Dermis microvascular lymphatic vessel endothelial cell (primary cell): ENCODE results near the gene TYMS. TPM values are rescaled to one million over a fixed set of nuclear protein-coding genes. Genes with fewer than 3 reads are reported as not detected.

Experiments used
- DNase-seq, 2 donors: peaks; one replicate each; pipeline versions ENCODE4 v3.0.0 to v3.0.0-alpha.2; 2010; ENCODE audit warnings: low read depth in 2 of 2
- total RNA-seq: library from RNA; depleted of rRNA; stranded (reverse); fragments of >200 nt; gene quantifications from 2 replicates; pipeline ENCODE4 v1.2.1, GENCODE V29; 2014

TYMS gene
- total RNA-seq, 1 donor from 2014 or later: 33.8 TPM

- no peak for DNase-seq
Measured at GRCh38 chr18:644395-645004, 13.0 kb upstream of the TYMS start.

- peak in 1 of 2 donors; percentile 6 for DNase-seq
Measured at GRCh38 chr18:647304-647703, 10.1 kb upstream of the TYMS start.

DNA sequence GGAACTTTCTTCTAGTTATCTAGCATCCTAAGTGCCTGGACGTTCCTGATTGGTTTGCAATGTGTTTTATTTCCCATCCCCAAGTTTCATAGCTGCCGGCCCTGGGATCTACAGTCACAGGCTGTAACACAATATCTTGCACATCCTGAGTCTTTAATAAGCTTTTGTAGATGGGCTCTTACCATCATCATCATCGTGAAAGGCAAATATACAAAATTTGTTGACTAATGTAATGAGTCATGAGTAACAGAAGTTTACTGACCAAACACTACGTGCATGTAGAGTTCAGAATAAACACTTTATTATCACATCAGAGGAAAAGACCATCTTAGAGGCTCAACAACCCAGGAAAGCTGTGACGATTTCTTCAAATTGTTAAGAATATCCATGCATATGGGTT is 8.1 kb upstream of the TYMS start:
- DNase-seq: no peak

GRCh38 chr18:650428-650858 is 7.0 kb upstream of the TYMS start:
- no peak for DNase-seq

GRCh38 chr18:652131-652530 is 5.3 kb upstream of the TYMS start:
- DNase-seq: no peak

DNA sequence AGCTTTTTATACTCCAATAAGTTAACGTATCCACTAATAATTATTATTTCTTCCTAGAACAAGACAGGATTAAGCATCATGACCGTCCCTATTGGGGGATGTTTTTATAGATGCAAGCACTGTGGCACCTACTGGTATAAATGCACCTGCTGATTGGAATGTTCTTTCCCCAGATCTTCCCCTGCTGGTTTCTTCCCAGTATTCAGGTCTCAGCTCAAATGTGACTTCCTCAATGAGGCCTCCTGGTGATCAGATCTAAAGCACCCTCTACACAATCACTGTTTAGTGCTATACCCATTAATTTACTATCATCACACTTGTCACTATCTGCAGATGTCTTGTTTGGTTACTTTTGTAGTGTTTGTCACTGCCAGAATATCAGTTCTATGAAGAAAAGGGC is 3.9 kb upstream of the TYMS start:
- no peak for DNase-seq

DNA sequence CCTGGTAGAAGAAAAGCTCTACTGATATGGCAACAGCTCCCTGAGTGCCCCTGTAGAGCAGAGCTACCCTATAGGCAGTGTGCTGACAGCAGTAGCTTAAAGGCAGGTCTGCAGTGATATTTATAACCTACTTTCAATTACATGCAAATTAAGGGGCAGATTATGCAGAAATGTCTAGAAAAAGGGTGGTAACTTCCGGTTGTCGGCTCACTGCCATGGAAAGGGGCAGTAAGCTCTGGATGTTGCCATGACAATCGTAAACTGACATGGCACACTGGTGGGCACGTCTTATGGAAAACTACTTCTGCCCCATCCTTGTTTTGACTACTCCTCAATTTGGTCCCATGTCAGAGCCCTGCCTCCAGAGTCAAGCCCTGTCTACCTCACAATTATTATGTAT is 2.9 kb upstream of the TYMS start:
- no peak for DNase-seq

DNA sequence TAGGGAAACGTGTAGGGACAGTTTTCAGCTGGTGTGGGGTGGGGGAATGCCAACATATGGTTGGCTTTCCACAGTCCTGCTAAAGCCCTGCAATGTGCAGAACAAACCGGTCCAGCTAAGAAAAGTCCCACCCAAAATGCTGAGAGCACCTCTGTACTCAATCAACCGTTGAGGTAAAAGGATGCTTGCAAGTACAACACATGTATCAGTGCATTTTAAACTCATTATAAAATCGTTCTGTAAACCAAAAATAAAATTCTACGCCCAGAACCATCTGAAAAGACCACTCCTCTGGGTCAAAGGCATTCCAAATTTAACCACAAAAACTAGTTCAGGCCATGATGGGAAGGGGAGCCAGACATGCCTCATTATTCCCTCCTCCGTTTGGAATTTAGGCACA is 2.0 kb upstream of the TYMS start:
- no peak for DNase-seq

DNA sequence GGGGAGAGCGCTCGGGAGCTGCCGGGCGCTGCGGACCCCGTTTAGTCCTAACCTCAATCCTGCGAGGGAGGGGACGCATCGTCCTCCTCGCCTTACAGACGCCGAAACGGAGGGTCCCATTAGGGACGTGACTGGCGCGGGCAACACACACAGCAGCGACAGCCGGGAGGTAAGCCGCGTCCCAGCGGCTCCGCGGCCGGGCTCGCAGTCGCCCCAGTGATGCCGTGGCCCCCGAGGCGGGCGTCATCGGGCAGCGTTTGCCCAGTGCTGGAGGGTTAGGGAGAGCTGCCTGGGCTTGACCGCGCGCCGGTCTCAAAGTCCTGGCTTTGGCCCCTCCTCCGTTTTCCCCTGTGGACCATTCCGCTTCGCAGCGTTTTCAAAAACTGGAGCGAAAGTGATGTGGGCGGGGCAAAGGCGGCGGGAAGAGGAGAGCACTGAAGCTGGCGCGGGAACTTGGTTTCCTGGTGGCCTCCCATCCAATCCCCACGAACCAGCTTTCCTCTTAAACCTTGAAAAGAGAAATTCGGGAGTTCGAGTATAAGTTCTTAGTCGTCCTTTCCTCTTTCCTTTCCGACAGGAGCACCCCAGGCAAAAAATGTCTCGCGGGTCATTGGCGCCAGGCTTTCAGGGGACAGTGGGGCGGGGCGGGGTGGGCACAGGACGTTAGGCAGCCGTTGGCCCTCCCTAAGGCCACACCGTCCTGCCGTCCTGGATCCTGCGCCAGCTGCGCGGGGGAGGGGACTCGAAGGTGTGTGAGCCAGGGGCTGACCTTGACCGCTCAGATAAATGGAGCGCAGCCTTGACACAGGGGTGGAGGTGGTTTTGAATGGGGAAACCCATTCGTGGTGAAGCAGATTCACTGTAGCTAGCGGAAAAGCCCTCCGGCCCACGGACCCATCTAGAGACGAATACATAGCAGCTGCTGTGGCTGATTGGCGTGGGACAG is 821 bp downstream of the TYMS start:
- peak; percentile 66 to 90 for DNase-seq

DNA sequence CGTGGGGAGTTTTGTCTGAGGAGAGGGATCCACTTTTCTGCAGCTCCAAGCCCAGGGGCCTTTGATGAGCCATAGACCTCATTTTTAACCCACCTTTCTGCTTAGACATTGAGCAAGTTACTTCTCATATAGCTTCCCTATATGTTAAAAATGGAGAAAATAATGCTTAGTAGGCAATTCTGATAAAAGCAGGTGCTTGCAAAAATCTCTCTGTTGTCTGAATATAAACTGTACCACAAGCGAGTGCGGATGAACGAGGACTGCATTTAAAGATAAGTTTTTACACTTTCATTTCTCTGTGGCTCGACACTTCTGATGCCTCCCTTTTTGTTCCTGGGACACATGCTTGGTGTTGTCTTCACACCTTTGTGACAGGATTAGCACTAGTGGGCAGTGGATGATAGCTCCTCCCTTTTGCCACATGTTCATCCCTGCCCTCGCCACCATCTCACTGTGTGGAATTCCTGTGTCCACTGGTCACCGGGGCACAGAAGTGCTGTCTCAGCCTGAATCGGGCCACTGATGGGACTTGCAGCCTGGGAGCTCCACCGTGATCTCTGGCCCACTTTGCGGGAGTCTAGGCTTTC is 1.6 kb downstream of the TYMS start:
- no peak for DNase-seq

DNA sequence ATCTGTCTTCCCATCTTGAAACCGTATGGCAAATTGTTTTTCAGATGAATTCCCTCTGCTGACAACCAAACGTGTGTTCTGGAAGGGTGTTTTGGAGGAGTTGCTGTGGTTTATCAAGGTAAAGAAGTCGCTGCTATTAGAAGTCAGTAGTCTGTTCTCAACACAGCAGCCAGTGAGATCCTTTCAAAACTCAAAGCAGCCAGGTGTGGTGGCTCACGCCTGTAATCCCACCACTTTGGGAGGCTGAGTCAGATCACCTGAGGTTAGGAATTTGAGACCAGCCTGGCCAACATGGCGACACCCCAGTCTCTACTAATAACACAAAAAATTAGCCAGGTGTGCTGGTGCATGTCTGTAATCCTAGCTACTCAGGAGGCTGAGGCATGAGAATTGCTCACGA is 2.1 kb downstream of the TYMS start:
- DNase-seq: no peak

- DNase-seq: no peak
Measured at GRCh38 chr18:662197-662596, 4.7 kb downstream of the TYMS start.

GRCh38 chr18:666177-666576 is 8.7 kb downstream of the TYMS start:
- no peak for DNase-seq

GRCh38 chr18:666628-667027 is 9.2 kb downstream of the TYMS start:
- DNase-seq: no peak

DNA sequence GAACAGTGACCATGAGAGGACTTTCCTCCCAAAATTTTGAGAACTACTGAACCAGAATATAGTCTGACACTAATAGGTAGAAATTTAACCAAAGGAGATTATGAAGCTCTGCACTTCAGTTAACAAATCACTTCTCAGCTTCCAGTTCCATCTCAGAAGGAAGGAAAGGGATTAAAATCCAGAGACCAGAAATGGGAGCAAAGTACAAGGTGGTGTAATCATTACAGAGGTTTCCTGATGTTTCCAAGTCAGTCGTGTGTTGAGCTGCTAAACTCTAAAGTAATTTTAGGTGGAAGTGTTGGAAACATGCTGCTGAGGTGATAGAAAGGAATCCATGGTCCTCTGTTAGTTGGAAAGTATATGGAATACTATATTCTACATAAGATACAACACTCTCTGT is 10.8 kb downstream of the TYMS start:
- no peak for DNase-seq

DNA sequence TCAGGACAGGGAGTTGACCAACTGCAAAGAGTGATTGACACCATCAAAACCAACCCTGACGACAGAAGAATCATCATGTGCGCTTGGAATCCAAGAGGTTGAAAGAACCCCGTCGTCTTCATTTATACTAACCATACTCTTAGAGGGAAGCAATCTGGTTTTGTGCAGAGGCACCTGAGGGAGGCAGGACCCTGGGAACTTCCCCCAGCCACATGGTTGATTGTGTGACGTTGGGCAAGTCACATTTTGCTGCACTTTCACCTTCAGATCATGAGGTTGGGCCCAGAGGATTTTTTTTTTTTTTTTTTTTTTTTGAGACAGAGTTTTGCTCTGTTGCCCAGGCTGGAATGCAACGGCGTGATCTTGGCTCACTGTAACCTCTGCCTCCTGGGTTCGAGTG is 11.6 kb downstream of the TYMS start:
- no peak for DNase-seq

- no peak for DNase-seq
Measured at GRCh38 chr18:670522-670921, 13.1 kb downstream of the TYMS start.

DNA sequence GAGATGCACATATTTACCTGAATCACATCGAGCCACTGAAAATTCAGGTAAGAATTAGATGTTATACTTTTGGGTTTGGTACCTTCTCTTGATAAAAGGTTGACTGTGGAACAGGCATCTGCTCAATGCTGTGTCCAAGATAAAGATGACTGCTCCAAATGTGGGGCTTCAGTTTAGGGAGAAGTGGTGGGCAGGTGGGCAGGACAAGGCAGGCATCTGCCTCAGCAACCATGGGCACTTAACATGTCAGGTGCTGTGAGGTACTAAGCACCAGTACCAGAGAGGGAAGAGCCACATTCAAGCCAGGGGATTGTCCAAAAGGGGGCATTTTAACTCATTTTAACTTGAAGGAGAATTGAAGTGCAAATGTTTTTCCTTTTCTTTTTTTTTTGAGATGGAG is 14.0 kb downstream of the TYMS start:
- no peak for DNase-seq

DNA sequence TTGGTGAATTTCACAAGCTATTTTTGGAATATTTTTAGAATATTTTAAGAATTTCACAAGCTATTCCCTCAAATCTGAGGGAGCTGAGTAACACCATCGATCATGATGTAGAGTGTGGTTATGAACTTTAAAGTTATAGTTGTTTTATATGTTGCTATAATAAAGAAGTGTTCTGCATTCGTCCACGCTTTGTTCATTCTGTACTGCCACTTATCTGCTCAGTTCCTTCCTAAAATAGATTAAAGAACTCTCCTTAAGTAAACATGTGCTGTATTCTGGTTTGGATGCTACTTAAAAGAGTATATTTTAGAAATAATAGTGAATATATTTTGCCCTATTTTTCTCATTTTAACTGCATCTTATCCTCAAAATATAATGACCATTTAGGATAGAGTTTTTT is 15.9 kb downstream of the TYMS start:
- DNase-seq: no peak

- DNase-seq: no peak
Measured at GRCh38 chr18:673769-674168, 16.3 kb downstream of the TYMS start.

DNA sequence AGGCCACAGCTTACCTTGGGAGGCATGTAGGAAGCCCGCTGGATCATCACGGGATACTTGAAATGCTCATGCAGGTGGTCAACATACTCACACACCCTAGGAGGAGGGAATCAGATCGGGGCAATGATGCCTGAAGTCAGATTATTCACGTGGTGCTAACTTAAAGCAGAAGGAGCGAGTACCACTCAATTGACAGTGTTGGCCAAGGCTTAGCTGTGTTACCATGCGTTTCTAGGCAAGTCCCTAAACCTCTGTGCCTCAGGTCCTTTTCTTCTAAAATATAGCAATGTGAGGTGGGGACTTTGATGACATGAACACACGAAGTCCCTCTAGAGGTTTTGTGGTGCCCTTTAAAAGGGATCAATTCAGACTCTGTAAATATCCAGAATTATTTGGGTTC is 17.9 kb downstream of the TYMS start:
- no peak for DNase-seq

DNA sequence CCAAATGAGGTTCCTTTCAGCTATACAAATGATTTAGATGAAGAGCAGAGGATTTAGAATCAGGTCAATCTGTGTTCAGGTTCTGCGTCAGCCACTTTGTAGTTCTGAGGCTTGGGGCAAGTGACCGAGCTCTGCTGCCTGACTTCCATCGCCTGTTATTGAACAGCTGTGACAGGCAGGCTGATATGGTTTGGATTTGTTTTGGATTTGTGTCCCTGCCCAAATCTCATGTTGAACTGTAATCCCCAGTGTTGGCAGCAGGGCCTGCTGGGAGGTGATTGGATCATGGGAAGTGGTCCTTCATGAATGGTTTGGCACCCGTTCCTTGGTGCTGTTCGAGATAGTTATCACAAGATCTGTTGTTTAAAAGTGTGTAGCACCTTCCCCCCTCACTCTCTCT is 18.6 kb downstream of the TYMS start:
- no peak for DNase-seq

GRCh38 chr18:676736-677135 is 19.3 kb downstream of the TYMS start:
- no peak for DNase-seq
